IMR-90 (cell line): ENCODE measurements around the gene STYXL1. TPM values are rescaled to one million over a fixed set of nuclear protein-coding genes. Genes with fewer than 3 reads are reported as not detected.

Source experiments
- ATAC-seq: fragments of 200-7000 bp; cut with Tn5 transposase; 2 replicates; pipeline ENCODE4 v1.9.1; 2020; ENCODE audit warnings: low read depth, mild to moderate bottlenecking, moderate library complexity
- BruUV-seq: library from RNA; stranded (reverse); fragments of 400-500 nt; replicated peaks from 2 replicates; lab custom pipeline; 2021; lab: Mats Ljungman, UMichigan
- CTCF ChIA-PET: fragments of 300-600 bp; formaldehyde crosslinking; extraction: SDS; loops from one replicate; lab custom pipeline; 2021; ENCODE audit warnings: antibody characterized with exemption; lab: Yijun Ruan, JAX
- POLR2A ChIA-PET: fragments of 300-600 bp; sonication (Branson Sonifier 250); formaldehyde crosslinking; loops from one replicate; lab custom pipeline; 2022; ENCODE audit warnings: antibody characterized with exemption; ENCODE audit not compliant: unreplicated experiment; lab: Charles Lee
- DNase-seq: peaks from one replicate; pipeline ENCODE4 v3.0.0; 2013
- H2AFZ ChIP-seq: replicated peaks from 2 replicates; pipeline ENCODE3; 2013; ENCODE audit warnings: low read length, mild to moderate bottlenecking; ENCODE audit not compliant: poor library complexity
- H2AK5ac ChIP-seq: 2 replicates; pipeline ENCODE4 v1.6.1; 2013; ENCODE audit warnings: low read depth, low read length, inconsistent platforms
- H2AK9ac ChIP-seq: replicated peaks from 2 replicates; pipeline ENCODE3; 2013; ENCODE audit warnings: mild to moderate bottlenecking, low read depth, low read length, moderate library complexity; ENCODE audit not compliant: poor library complexity
- H2BK120ac ChIP-seq: 2 replicates; pipeline ENCODE4 v1.6.1; 2013; ENCODE audit warnings: low read depth, low read length, inconsistent platforms
- H2BK15ac ChIP-seq: 3 replicates; pipeline ENCODE4 v1.6.1; 2013; ENCODE audit warnings: low read depth, low read length, inconsistent platforms
- H2BK20ac ChIP-seq: 2 replicates; pipeline ENCODE4 v1.6.1; 2013; ENCODE audit warnings: low read depth, mild to moderate bottlenecking, inconsistent platforms, low read length, moderate library complexity
- H2BK5ac ChIP-seq: 2 replicates; pipeline ENCODE4 v1.6.1; 2013; ENCODE audit warnings: mild to moderate bottlenecking, low read depth, low read length, inconsistent platforms; ENCODE audit not compliant: poor library complexity, severe bottlenecking
- H3K14ac ChIP-seq: replicated peaks from 2 replicates; pipeline ENCODE4 v1.6.1; 2013; ENCODE audit warnings: low read depth, low read length, inconsistent platforms
- H3K18ac ChIP-seq: 2 replicates; pipeline ENCODE4 v1.6.1; 2013; ENCODE audit warnings: low read depth, low read length, control low read depth
- H3K23ac ChIP-seq: 2 replicates; pipeline ENCODE4 v1.6.1; 2013; ENCODE audit warnings: low read depth, low read length, inconsistent platforms
- H3K27ac ChIP-seq: 2 replicates; pipeline ENCODE4 v1.5.1; 2013; ENCODE audit warnings: mild to moderate bottlenecking, control low read depth, low read length; ENCODE audit not compliant: insufficient read depth
- H3K27me3 ChIP-seq: 2 replicates; pipeline ENCODE4 v1.6.1; 2013; ENCODE audit warnings: low read length; ENCODE audit not compliant: control insufficient read depth, insufficient read depth
- H3K36me3 ChIP-seq: 2 replicates; pipeline ENCODE4 v1.6.1; 2013; ENCODE audit warnings: low read length, mixed read lengths; ENCODE audit not compliant: control insufficient read depth, insufficient read depth
- H3K4ac ChIP-seq: 2 replicates; pipeline ENCODE4 v1.6.1; 2013; ENCODE audit warnings: low read depth, low read length, inconsistent platforms
- H3K4me1 ChIP-seq: 2 replicates; pipeline ENCODE4 v1.6.1; 2013; ENCODE audit warnings: low read length, mixed read lengths; ENCODE audit not compliant: control insufficient read depth, insufficient read depth
- H3K4me2 ChIP-seq: 2 replicates; pipeline ENCODE4 v1.6.1; 2013; ENCODE audit warnings: low read depth, mild to moderate bottlenecking, control low read depth, low read length, moderate library complexity
- H3K4me3 ChIP-seq: 2 replicates; pipeline ENCODE4 v1.5.1; 2013; ENCODE audit warnings: low read depth, mild to moderate bottlenecking, control low read depth, low read length, moderate library complexity; ENCODE audit not compliant: insufficient read depth
- H3K56ac ChIP-seq: 2 replicates; pipeline ENCODE4 v1.6.1; 2013; ENCODE audit warnings: low read length, inconsistent platforms; ENCODE audit not compliant: insufficient read depth; ENCODE audit errors: extremely low read depth
- H3K79me1 ChIP-seq, 2 experiments: 2 replicates each; pipeline ENCODE4 v1.6.1; 2013; ENCODE audit warnings: low read length in 2 of 2, inconsistent platforms in 1 of 2, low read depth in 1 of 2
- H3K9ac ChIP-seq: 2 replicates; pipeline ENCODE4 v1.6.1; 2013; ENCODE audit warnings: low read depth, low read length, control low read depth
- H3K9me1 ChIP-seq: 2 replicates; pipeline ENCODE4 v1.6.1; 2013; ENCODE audit warnings: low read length, inconsistent platforms; ENCODE audit not compliant: insufficient read depth
- H3K9me3 ChIP-seq: 2 replicates; pipeline ENCODE4 v1.6.1; 2013; ENCODE audit warnings: low read length; ENCODE audit not compliant: control insufficient read depth, insufficient read depth
- H4K20me1 ChIP-seq: 2 replicates; pipeline ENCODE4 v1.6.1; 2013; ENCODE audit warnings: low read length, inconsistent platforms; ENCODE audit not compliant: insufficient read depth
- H4K5ac ChIP-seq: 2 replicates; pipeline ENCODE4 v1.6.1; 2013; ENCODE audit warnings: mild to moderate bottlenecking, low read depth, low read length, control low read depth
- H4K8ac ChIP-seq, 2 experiments: 2 replicates each; pipeline ENCODE4 v1.6.1; 2013; ENCODE audit warnings: low read depth in 2 of 2, low read length in 2 of 2, control low read depth in 1 of 2, inconsistent platforms in 1 of 2
- H4K91ac ChIP-seq: 2 replicates; pipeline ENCODE4 v1.6.1; 2013; ENCODE audit warnings: low read depth, low read length, inconsistent platforms; ENCODE audit not compliant: insufficient read depth
- CEBPB ChIP-seq: IDR thresholded peaks from 2 replicates; pipeline ENCODE4 v1.6.1; 2012; ENCODE audit warnings: low read depth, low read length, improper control_type of control experiment
- MXI1 ChIP-seq: IDR thresholded peaks from 2 replicates; pipeline ENCODE4 v1.6.1; 2012; ENCODE audit warnings: low read depth, mild to moderate bottlenecking, low read length, moderate library complexity, borderline replicate concordance
- WGBS, 2 experiments: methylation state at CpG; one replicate each; pipeline versions ENCODE4 v1.1.5 to v1.1.7; 2013; ENCODE audit warnings: missing lambda C conversion rate in 2 of 2; ENCODE audit not compliant: insufficient read length in 1 of 2; ENCODE audit errors: extremely low coverage in 2 of 2; 5-methylcytosine and 5-hydroxymethylcytosine counted together
- dilution Hi-C: fragments of 300-500 bp; cut with HindIII; formaldehyde crosslinking; loops from one replicate; pipeline ENCODE4 v1.14.3; 2018; ENCODE audit warnings: low sequenced_read_pairs; ENCODE audit not compliant: unreplicated experiment
- in situ Hi-C: fragments of 300-500 bp; cut with MboI; formaldehyde crosslinking; loops from 3 replicates; pipeline ENCODE4 v1.14.3; 2019; ENCODE audit warnings: low sequenced_read_pairs, inconsistent platforms, mixed read lengths
- intact Hi-C: fragments of 100-400 bp; cut with micrococcal nuclease; formaldehyde crosslinking; loops from 2 replicates; pipeline ENCODE4 v1.10.0; 2022
- polyA plus RNA-seq, 3 experiments: library from polyadenylated mRNA; depleted of rRNA; stranded (reverse); fragments of >200 nt; gene quantifications; 2 replicates each; pipeline ENCODE4 v1.2.3, GENCODE V29; 2012; ENCODE audit warnings: low replicate concordance in 1 of 3
- total RNA-seq: library from RNA; depleted of rRNA; stranded (reverse); fragments of >200 nt; gene quantifications from 2 replicates; pipeline ENCODE4 v1.2.3, GENCODE V29; 2012

Gene STYXL1
- total and polyA plus RNA-seq, 2 of the 4 experiments (the other 2 are of a cell fraction): 66.1 to 73.8 TPM

DNA sequence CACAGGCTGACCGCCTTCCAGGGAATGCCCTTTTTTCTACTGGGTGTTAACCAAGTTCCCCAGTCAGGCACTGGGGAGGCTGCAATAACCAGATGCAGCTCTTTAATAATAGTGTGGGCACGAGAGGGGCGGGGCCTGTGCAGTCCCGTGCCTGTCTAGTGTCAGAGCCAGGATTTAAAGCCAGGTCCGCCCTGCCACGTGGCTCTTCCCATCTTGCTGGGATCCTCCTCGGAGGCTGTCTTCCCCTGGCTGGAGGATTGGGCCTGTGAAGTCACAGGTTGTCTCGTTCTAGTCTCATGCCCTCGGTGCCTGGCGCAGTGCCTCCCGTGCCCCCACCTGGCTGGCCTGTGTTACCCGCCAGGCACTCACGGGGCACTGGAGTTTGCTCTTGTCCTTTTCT lies 78.6 kb downstream of the STYXL1 start:
- intact Hi-C loops: loop anchor here (10.0 kb wide), 1 partner anchor 54 kb away; the partner anchor contains the start of gene POR
- TF ChIP-seq CEBPB (no peak), MXI1 (no peak)
- H2BK120ac ChIP-seq: no peak overlapping the region
- H3K4me3 ChIP-seq: no peak overlapping the region
- ChIA-PET POLR2A (no interaction called here), CTCF (no interaction called here)
- no peaks in the 10 kb centered on the region for H3K27me3 ChIP-seq
- no peak overlapping the region for H4K5ac ChIP-seq
- in situ Hi-C loops: no loop called here
- H2AFZ ChIP-seq: no peak overlapping the region
- H3K14ac ChIP-seq: no peak overlapping the region
- no peak overlapping the region; the same call in 1 of the 2 replicates for H2AK5ac ChIP-seq
- no peak overlapping the region for H3K4me2 ChIP-seq
- DNase-seq (no peak), ATAC-seq (no peak)
- 80% methylated on average over 5 of the region's 13 CpGs; no CpG with 5 or more reads in 1 of the 2 experiments for WGBS, 2 experiments
- H3K9me1 ChIP-seq: peaks cover 14% of the 10 kb centered on the region
- no peaks in the 10 kb centered on the region for H3K9me3 ChIP-seq
- H2AK9ac ChIP-seq: no peak overlapping the region
- no peak overlapping the region for H3K4ac ChIP-seq
- H3K56ac ChIP-seq: no peak overlapping the region
- no peak overlapping the region for H2BK20ac ChIP-seq
- H3K23ac ChIP-seq: no peak overlapping the region
- no peak overlapping the region for H3K18ac ChIP-seq
- no peak overlapping the region for H4K91ac ChIP-seq
- H3K27ac ChIP-seq: no peak overlapping the region
- H2BK5ac ChIP-seq: no peak overlapping the region
- H4K8ac ChIP-seq: no peak overlapping the region
- peaks cover 11% of the 10 kb centered on the region; the same call in 1 of the 2 replicates for H3K4me1 ChIP-seq
- dilution Hi-C loops: no loop called here
- BruUV-seq: no TSS peak
- peaks cover 17% of the 10 kb centered on the region; the same call in 1 of the 2 replicates for H3K36me3 ChIP-seq
- H3K9ac ChIP-seq: no peak overlapping the region
- no peaks in the 10 kb centered on the region for H4K20me1 ChIP-seq
- H3K79me1 ChIP-seq: peaks cover 0 to 41% of the 10 kb centered on the region in 2 experiments
- H2BK15ac ChIP-seq: no peak overlapping the region
